Hematopoietic multipotent progenitor cell (in vitro differentiated cells): ENCODE results near the gene STAT2. TPM values are rescaled to one million over a fixed set of nuclear protein-coding genes. Genes with fewer than 3 reads are reported as not detected.
"Not testable (repeated sequence)": the region's sequence is repeated elsewhere in the genome, so short reads cannot be mapped to it uniquely, and the experiment has no call there.

Source experiments
- DNase-seq, 3 donors: peaks; one replicate each; pipeline ENCODE4 v3.0.0-alpha.2; 2011 to 2015; ENCODE audit warnings: low read depth in 2 of 3, low spot score in 2 of 3
- total RNA-seq: library from RNA; depleted of rRNA; stranded (reverse); fragments of >200 nt; gene quantifications from one replicate; pipeline ENCODE4 v1.2.3, GENCODE V29; 2012

The STAT2 gene
- total RNA-seq, 1 donor: 146 TPM

GRCh38 chr12:56332512-56333196 is 27.3 kb downstream of the STAT2 start:
- no peak for DNase-seq

- DNase-seq: no peak
These were observed 28.9 kb downstream of the STAT2 start for GRCh38 chr12:56330936-56331490.

- DNase-seq: no peak
These were observed 33.4 kb downstream of the STAT2 start for GRCh38 chr12:56326533-56326932.

- DNase-seq: no peak
These were observed 33.8 kb downstream of the STAT2 start for GRCh38 chr12:56326126-56326525.

- DNase-seq: no peak
These were observed 35.7 kb downstream of the STAT2 start for GRCh38 chr12:56324206-56324605.

GRCh38 chr12:56321610-56322009 is 38.3 kb downstream of the STAT2 start:
- not testable (repeated sequence) for DNase-seq

GRCh38 chr12:56321027-56321426 is 38.9 kb downstream of the STAT2 start:
- no peak for DNase-seq

- DNase-seq: no peak
These were observed 42.2 kb downstream of the STAT2 start for GRCh38 chr12:56317675-56318074.

GRCh38 chr12:56315622-56316473 is 44.1 kb downstream of the STAT2 start, which contains the start of gene CNPY2:
TSS of gene CNPY2 (minus strand) at chr12:56315988. CDS start at chr12:56315217, 771 bp downstream.
- DNase-seq: peak; percentile 88 to 98 (median 97)

- no peak for DNase-seq
These were observed 44.7 kb downstream of the STAT2 start for GRCh38 chr12:56315249-56315621.

GRCh38 chr12:56311003-56311402 is 48.9 kb downstream of the STAT2 start:
- DNase-seq: no peak

GRCh38 chr12:56308714-56309113 is 51.2 kb downstream of the STAT2 start:
- no peak for DNase-seq

GRCh38 chr12:56307221-56307965 is 52.5 kb downstream of the STAT2 start:
- DNase-seq: no peak

GRCh38 chr12:56304872-56305590 is 54.9 kb downstream of the STAT2 start:
- DNase-seq: no peak

- DNase-seq: no peak
These were observed 55.6 kb downstream of the STAT2 start for GRCh38 chr12:56304276-56304675.

GRCh38 chr12:56300644-56301464 is 59.1 kb downstream of the STAT2 start:
- no peak for DNase-seq

- DNase-seq: peak; percentile 91 to 100 (median 98)
These were observed 59.9 kb downstream of the STAT2 start, which contains the start of gene CS for GRCh38 chr12:56299853-56300643. TSS of gene CS (minus strand) at chr12:56300330. CDS start at chr12:56300201, 129 bp downstream.

GRCh38 chr12:56299308-56299852 is 60.5 kb downstream of the STAT2 start:
- no peak for DNase-seq
